ENCODE results near the gene NGEF. TPM values are rescaled to one million over a fixed set of nuclear protein-coding genes. Genes with fewer than 3 reads are reported as not detected.
"Not testable (repeated sequence)": the region's sequence is repeated elsewhere in the genome, so short reads cannot be mapped to it uniquely, and the experiment has no call there.

The NGEF gene
- total RNA-seq, 1 experiment from 2014 or later: 1.9 TPM

DNA sequence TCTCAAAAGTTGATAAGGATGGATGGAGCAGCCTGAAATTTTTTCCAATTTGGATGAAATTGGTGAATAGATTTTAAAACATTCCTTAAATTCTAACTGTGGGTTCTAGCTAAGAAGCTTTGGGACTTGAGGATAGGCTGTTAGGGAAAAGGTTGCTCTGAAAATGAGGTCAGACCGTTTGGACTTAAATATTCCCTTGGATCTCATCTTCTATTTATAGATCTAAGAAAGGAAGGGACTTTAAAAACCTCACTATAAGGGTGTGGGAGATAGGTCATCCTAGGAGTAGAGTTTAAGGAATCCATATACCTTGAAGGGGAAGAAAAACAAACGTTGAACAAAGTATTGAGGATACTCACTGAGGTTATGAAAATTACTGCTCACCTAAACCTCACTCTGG lies 160.4 kb downstream of the NGEF start:
- no peak overlapping the region for H2BK15ac ChIP-seq (ENCODE audit: low read depth, low read length)
- H4K20me1 ChIP-seq (ENCODE audit: control insufficient read depth, insufficient read depth, insufficient read length): no peaks in the 10 kb centered on the region
- Mint-ChIP-seq H3K4me3 (no peak overlapping the region), H3K4me1 (no peaks in the 10 kb centered on the region), H3K36me3 (ENCODE audit: insufficient read depth in 1 of 3, low read depth in 3 of 3) (peaks cover 15 to 69% (median 53%) of the 10 kb centered on the region in 3 experiments; a peak in 6 of 7 replicates), H3K9me3 (no peaks in the 10 kb centered on the region), H3K27me3 (ENCODE audit: low read depth) (no peaks in the 10 kb centered on the region), H3K27ac (no peak overlapping the region)
- H3K4ac ChIP-seq (ENCODE audit: low read depth, low read length): no peak overlapping the region
- H3K9me3 ChIP-seq (ENCODE audit: control insufficient read depth, low read depth, low read length): no peaks in the 10 kb centered on the region
- H3K23me2 ChIP-seq (ENCODE audit: insufficient read length, low read depth, low read length, poor library complexity, severe bottlenecking): no peaks in the 10 kb centered on the region
- no peak overlapping the region for H4K8ac ChIP-seq (replicated peaks; ENCODE audit: insufficient read length, low read depth, low read length)
- no CpG with 5 or more reads among the region's 2 CpGs for WGBS (ENCODE audit: extremely low coverage, insufficient read length, low lambda C conversion rate)
- no peak overlapping the region for H3K56ac ChIP-seq (ENCODE audit: insufficient read length, low read depth, low read length)
- no peak overlapping the region for H4K5ac ChIP-seq (ENCODE audit: insufficient read length, low read depth, low read length)
- H3K23ac ChIP-seq (ENCODE audit: insufficient read length, low read depth, low read length): no peak overlapping the region
- TF ChIP-seq, protein P1, sequence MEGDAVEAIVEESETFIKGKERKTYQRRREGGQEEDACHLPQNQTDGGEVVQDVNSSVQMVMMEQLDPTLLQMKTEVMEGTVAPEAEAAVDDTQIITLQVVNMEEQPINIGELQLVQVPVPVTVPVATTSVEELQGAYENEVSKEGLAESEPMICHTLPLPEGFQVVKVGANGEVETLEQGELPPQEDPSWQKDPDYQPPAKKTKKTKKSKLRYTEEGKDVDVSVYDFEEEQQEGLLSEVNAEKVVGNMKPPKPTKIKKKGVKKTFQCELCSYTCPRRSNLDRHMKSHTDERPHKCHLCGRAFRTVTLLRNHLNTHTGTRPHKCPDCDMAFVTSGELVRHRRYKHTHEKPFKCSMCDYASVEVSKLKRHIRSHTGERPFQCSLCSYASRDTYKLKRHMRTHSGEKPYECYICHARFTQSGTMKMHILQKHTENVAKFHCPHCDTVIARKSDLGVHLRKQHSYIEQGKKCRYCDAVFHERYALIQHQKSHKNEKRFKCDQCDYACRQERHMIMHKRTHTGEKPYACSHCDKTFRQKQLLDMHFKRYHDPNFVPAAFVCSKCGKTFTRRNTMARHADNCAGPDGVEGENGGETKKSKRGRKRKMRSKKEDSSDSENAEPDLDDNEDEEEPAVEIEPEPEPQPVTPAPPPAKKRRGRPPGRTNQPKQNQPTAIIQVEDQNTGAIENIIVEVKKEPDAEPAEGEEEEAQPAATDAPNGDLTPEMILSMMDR (conservative IDR thresholded peaks at IDR 0.05): no peak
- no peaks in the 10 kb centered on the region for H3K27me3 ChIP-seq (ENCODE audit: insufficient read depth, low read length)
- no peak overlapping the region for H3T11ph ChIP-seq (ENCODE audit: low read length)
- H2BK12ac ChIP-seq (ENCODE audit: insufficient read length, low read depth, low read length): no peak overlapping the region
- no peak overlapping the region for H3K27ac ChIP-seq (ENCODE audit: insufficient read length, low read depth, low read length)
- no peak overlapping the region for H2BK120ac ChIP-seq (ENCODE audit: low read depth, low read length, poor library complexity, severe bottlenecking)
- no peak overlapping the region for H2AK5ac ChIP-seq (ENCODE audit: insufficient read length, low read length)
- no peaks in the 10 kb centered on the region for H3K79me2 ChIP-seq (ENCODE audit: insufficient read depth, low read length)
- no peak overlapping the region for H3K4me2 ChIP-seq (ENCODE audit: insufficient read depth, insufficient read length, low read length)
- no peak overlapping the region for H4K91ac ChIP-seq (ENCODE audit: insufficient read length, low read depth, low read length)
- H3K18ac ChIP-seq (ENCODE audit: insufficient read length, low read depth, low read length): no peak overlapping the region
- no peaks in the 10 kb centered on the region for H3K79me1 ChIP-seq (ENCODE audit: insufficient read depth, low read depth, low read length, poor library complexity, severe bottlenecking)
- H3K9ac ChIP-seq (ENCODE audit: extremely low read depth, insufficient read length, low read length): no peak overlapping the region
- H2BK5ac ChIP-seq (ENCODE audit: insufficient read length, low read length): no peak overlapping the region
- no peak overlapping the region for H3K14ac ChIP-seq (ENCODE audit: insufficient read depth, low read length)
- no peak overlapping the region for H2BK20ac ChIP-seq (ENCODE audit: low read depth, low read length, poor library complexity, severe bottlenecking)
- no peak overlapping the region for H2AFZ ChIP-seq (ENCODE audit: low read length)
- no peak for DNase-seq
- no peaks in the 10 kb centered on the region for H3K4me1 ChIP-seq (ENCODE audit: insufficient read depth, low read length)

DNA sequence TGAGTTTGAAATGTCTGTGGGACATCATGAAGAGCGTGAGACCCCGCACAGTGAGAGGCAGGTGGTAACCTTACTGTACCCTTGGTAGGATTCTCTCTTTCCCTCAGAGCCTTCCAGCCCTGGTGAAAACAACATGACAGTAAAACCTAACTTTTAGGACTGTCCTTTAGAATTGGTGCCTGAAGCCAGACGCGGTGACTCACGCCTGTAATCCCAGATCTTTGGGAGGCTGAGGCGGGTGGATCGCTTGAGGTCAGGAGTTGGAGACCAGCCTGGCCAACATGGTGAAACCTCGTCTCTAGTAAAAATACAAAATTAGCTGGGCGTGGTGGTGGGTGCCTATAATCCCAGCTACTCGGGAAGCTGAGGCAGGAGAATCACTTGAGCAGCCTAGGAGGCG lies 161.0 kb downstream of the NGEF start:
- H4K8ac ChIP-seq (replicated peaks; ENCODE audit: insufficient read length, low read depth, low read length); H3K9me3 ChIP-seq (ENCODE audit: control insufficient read depth, low read depth, low read length); H2BK20ac ChIP-seq (ENCODE audit: low read depth, low read length, poor library complexity, severe bottlenecking); H4K5ac ChIP-seq (ENCODE audit: insufficient read length, low read depth, low read length); H3K18ac ChIP-seq (ENCODE audit: insufficient read length, low read depth, low read length); H3K27ac ChIP-seq (ENCODE audit: insufficient read length, low read depth, low read length); H3K14ac ChIP-seq (ENCODE audit: insufficient read depth, low read length); H2AK5ac ChIP-seq (ENCODE audit: insufficient read length, low read length); H2BK5ac ChIP-seq (ENCODE audit: insufficient read length, low read length); H3T11ph ChIP-seq (ENCODE audit: low read length); H3K23ac ChIP-seq (ENCODE audit: insufficient read length, low read depth, low read length); H3K27me3 Mint-ChIP-seq (ENCODE audit: low read depth); H3K56ac ChIP-seq (ENCODE audit: insufficient read length, low read depth, low read length); H3K4ac ChIP-seq (ENCODE audit: low read depth, low read length); H3K4me3 Mint-ChIP-seq; H3K79me2 ChIP-seq (ENCODE audit: insufficient read depth, low read length); H4K20me1 ChIP-seq (ENCODE audit: control insufficient read depth, insufficient read depth, insufficient read length); H3K9me3 Mint-ChIP-seq; DNase-seq; H2AFZ ChIP-seq (ENCODE audit: low read length); H3K27me3 ChIP-seq (ENCODE audit: insufficient read depth, low read length); H4K91ac ChIP-seq (ENCODE audit: insufficient read length, low read depth, low read length); H2BK15ac ChIP-seq (ENCODE audit: low read depth, low read length); H3K9ac ChIP-seq (ENCODE audit: extremely low read depth, insufficient read length, low read length); H3K4me2 ChIP-seq (ENCODE audit: insufficient read depth, insufficient read length, low read length); H3K4me1 Mint-ChIP-seq; H3K79me1 ChIP-seq (ENCODE audit: insufficient read depth, low read depth, low read length, poor library complexity, severe bottlenecking); H2BK12ac ChIP-seq (ENCODE audit: insufficient read length, low read depth, low read length); H2BK120ac ChIP-seq (ENCODE audit: low read depth, low read length, poor library complexity, severe bottlenecking); H3K23me2 ChIP-seq (ENCODE audit: insufficient read length, low read depth, low read length, poor library complexity, severe bottlenecking); H3K4me1 ChIP-seq (ENCODE audit: insufficient read depth, low read length): not testable (repeated sequence)
- no CpG with 5 or more reads among the region's 11 CpGs for WGBS (ENCODE audit: extremely low coverage, insufficient read length, low lambda C conversion rate)
- peaks cover 14 to 68% (median 51%) of the 10 kb centered on the region in 3 experiments; a peak in 6 of 7 replicates for H3K36me3 Mint-ChIP-seq (ENCODE audit: insufficient read depth in 1 of 3, low read depth in 3 of 3)
- H3K27ac Mint-ChIP-seq: peak overlapping the region in 1 of 3 experiments; percentile 19; a peak in 2 of 7 replicates

Measured in H9 (cell line).